Measurements from ENCODE around the gene GBA2. TPM values are rescaled to one million over a fixed set of nuclear protein-coding genes. Genes with fewer than 3 reads are reported as not detected.

The GBA2 gene
- total RNA-seq, 2 donors from 2014 or later, result 107 to 117 TPM

DNA sequence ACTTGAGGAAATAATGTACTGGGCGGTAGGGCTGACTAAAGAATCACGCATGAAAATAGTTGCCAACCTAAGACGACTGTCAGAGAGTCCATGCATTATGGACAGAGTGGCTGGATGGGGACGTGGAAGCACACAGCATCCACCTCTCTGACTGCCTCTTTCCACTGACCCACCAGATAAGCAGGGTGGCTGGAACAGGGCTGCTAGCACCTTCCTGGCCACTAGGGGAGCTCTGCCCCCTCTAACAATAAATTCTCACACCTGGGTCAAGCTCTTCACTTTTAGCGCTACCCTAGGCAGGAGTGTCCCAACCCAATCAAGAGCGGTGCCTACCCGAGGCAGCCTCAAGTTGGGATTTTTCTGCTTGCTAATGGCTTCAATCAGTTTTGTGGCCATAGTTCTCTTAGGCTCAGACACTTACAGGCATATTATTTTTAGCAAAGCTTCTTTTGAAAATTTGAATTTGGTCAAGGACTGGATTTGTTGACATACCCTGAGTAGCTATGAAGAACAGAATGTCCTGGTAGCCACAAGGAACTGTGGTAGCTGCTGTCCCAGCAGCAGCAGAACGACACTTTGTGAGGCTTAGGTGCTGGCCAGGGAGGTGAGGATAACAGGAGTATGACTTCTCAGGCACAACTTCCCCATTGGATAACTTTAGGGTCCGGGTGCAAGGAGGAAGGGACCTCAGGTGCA, 52.4 kb downstream of the GBA2 start:
- H3K4me3 ChIP-seq (ENCODE audit: low read length), result no peak overlapping the region
- no peaks in the 10 kb centered on the region for H3K9me3 Mint-ChIP-seq
- no peak overlapping the region for H3K27ac ChIP-seq (ENCODE audit: low read depth, low read length)
- H3K27me3 Mint-ChIP-seq (ENCODE audit: insufficient read depth), result no peaks in the 10 kb centered on the region
- peak; percentile 92 for DNase-seq
- H3K4me3 Mint-ChIP-seq, result no peak overlapping the region
- peak; percentile 95 for TF ChIP-seq CTCF (conservative IDR thresholded peaks at IDR 0.05)
- 59 to 100% methylated on average over 1 to 9 of the region's 9 CpGs for WGBS, 2 experiments (ENCODE audit: insufficient coverage in 1 of 2, insufficient read length in 1 of 2)
- no peaks in the 10 kb centered on the region for H3K9me3 ChIP-seq (ENCODE audit: control insufficient read depth, low read length)
- H3K27me3 ChIP-seq (ENCODE audit: control insufficient read depth, insufficient read depth, low read length, poor library complexity, severe bottlenecking), result no peaks in the 10 kb centered on the region
- H3K36me3 Mint-ChIP-seq (ENCODE audit: low read depth), result peaks cover 24% of the 10 kb centered on the region
- H3K4me1 ChIP-seq (ENCODE audit: control insufficient read depth, insufficient read depth, low read length), result no peaks in the 10 kb centered on the region
- no peak overlapping the region for H3K27ac Mint-ChIP-seq
- H3K36me3 ChIP-seq (ENCODE audit: control insufficient read depth, insufficient read depth, low read length), result peaks cover 62% of the 10 kb centered on the region
- H3K9ac ChIP-seq (ENCODE audit: extremely low read depth, low read length, poor library complexity, severe bottlenecking), result no peak overlapping the region
- peaks cover 5% of the 10 kb centered on the region for H3K4me1 Mint-ChIP-seq

DNA sequence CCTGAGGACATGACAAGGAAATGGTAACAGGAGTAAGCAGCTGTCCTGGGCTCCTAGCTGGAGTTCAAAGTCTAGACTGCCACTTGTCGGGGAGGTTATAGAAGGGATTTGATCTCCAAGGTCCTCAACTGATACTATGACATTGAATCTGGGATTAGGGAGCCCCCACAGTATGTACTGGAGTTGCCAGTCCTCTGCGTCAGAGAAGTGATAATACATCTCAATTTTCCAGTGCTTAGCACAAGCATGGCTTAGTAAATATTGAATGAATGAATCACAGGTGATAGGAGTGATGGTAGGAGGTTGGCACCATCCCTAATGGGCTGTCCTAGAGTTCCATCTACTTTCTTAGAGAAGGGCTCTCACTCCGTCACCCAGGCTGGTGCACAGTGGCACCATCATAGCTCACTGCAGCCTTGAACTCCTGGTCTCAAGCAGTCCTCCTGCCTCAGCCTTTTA, 53.1 kb downstream of the GBA2 start:
- no peaks in the 10 kb centered on the region for H3K4me1 ChIP-seq (ENCODE audit: control insufficient read depth, insufficient read depth, low read length)
- no peak for TF ChIP-seq CTCF (conservative IDR thresholded peaks at IDR 0.05)
- no peak for DNase-seq
- WGBS, 2 experiments (ENCODE audit: insufficient coverage in 1 of 2, insufficient read length in 1 of 2), result 96 to 100% methylated on average over 3 of the region's 3 CpGs
- H3K27me3 ChIP-seq (ENCODE audit: control insufficient read depth, insufficient read depth, low read length, poor library complexity, severe bottlenecking), result no peaks in the 10 kb centered on the region
- peaks cover 5% of the 10 kb centered on the region for H3K4me1 Mint-ChIP-seq
- no peak overlapping the region for H3K27ac ChIP-seq (ENCODE audit: low read depth, low read length)
- no peak overlapping the region for H3K4me3 Mint-ChIP-seq
- peaks cover 55% of the 10 kb centered on the region for H3K36me3 ChIP-seq (ENCODE audit: control insufficient read depth, insufficient read depth, low read length)
- H3K4me3 ChIP-seq (ENCODE audit: low read length), result no peak overlapping the region
- H3K27ac Mint-ChIP-seq, result no peak overlapping the region
- H3K9me3 ChIP-seq (ENCODE audit: control insufficient read depth, low read length), result no peaks in the 10 kb centered on the region
- H3K9ac ChIP-seq (ENCODE audit: extremely low read depth, low read length, poor library complexity, severe bottlenecking), result no peak overlapping the region
- H3K27me3 Mint-ChIP-seq (ENCODE audit: insufficient read depth), result no peaks in the 10 kb centered on the region
- H3K36me3 Mint-ChIP-seq (ENCODE audit: low read depth), result peaks cover 24% of the 10 kb centered on the region
- H3K9me3 Mint-ChIP-seq, result no peaks in the 10 kb centered on the region

GRCh38 chr9:35691757-35692301, 57.2 kb downstream of the GBA2 start:
- WGBS, 2 experiments (ENCODE audit: insufficient coverage in 1 of 2, insufficient read length in 1 of 2), result 76 to 77% methylated on average over 11 to 13 of the region's 13 CpGs
- Histone ChIP-seq H3K4me1 (ENCODE audit: control insufficient read depth, insufficient read depth, low read length) (peaks cover 10% of the 10 kb centered on the region), H3K9me3 (ENCODE audit: control insufficient read depth, low read length) (no peaks in the 10 kb centered on the region), H3K27ac (ENCODE audit: low read depth, low read length) (no peak overlapping the region), H3K4me3 (ENCODE audit: low read length) (peak overlapping the region; percentile 96), H3K9ac (ENCODE audit: extremely low read depth, low read length, poor library complexity, severe bottlenecking) (no peak overlapping the region), H3K36me3 (ENCODE audit: control insufficient read depth, insufficient read depth, low read length) (peaks cover 30% of the 10 kb centered on the region), H3K27me3 (ENCODE audit: control insufficient read depth, insufficient read depth, low read length, poor library complexity, severe bottlenecking) (no peaks in the 10 kb centered on the region)
- H3K4me1 Mint-ChIP-seq, result peaks cover 26% of the 10 kb centered on the region
- no peaks in the 10 kb centered on the region for H3K9me3 Mint-ChIP-seq
- peak overlapping the region; percentile 85 for H3K4me3 Mint-ChIP-seq
- no peaks in the 10 kb centered on the region for H3K27me3 Mint-ChIP-seq (ENCODE audit: insufficient read depth)
- H3K36me3 Mint-ChIP-seq (ENCODE audit: low read depth), result peaks cover 19% of the 10 kb centered on the region
- H3K27ac Mint-ChIP-seq, result no peak overlapping the region
- peak; percentile 66 for DNase-seq
- TF ChIP-seq CTCF (conservative IDR thresholded peaks at IDR 0.05), result peak; percentile 44
